HepG2 (cell line): ENCODE measurements around the gene IKZF3. TPM values are rescaled to one million over a fixed set of nuclear protein-coding genes. Genes with fewer than 3 reads are reported as not detected.

ENCODE experiments used
- BCL6 ChIP-seq: IDR thresholded peaks from 2 replicates; pipeline ENCODE4 v1.6.1; 2016; ENCODE audit warnings: missing genetic modification reagents, missing compliant biosample characterization
- GZF1 ChIP-seq: sonication (generic); formaldehyde crosslinking; IDR thresholded peaks from 2 replicates; pipeline ENCODE4 v1.5.1; 2020; ENCODE audit warnings: mild to moderate bottlenecking, missing genetic modification reagents
- HIVEP1 ChIP-seq: sonication (generic); formaldehyde crosslinking; IDR thresholded peaks from 2 replicates; pipeline ENCODE4 v1.4.0; 2020; ENCODE audit warnings: mild to moderate bottlenecking, missing genetic modification reagents
- PHF5A ChIP-seq: IDR thresholded peaks from one replicate; pipeline ENCODE4 v1.6.1; 2018; ENCODE audit warnings: low read depth, missing genetic modification reagents; ENCODE audit not compliant: unreplicated experiment
- RBFOX2 ChIP-seq: fragments of 200-400 bp; formaldehyde crosslinking; IDR thresholded peaks from 2 replicates; pipeline ENCODE4 v1.6.1; 2017; ENCODE audit warnings: low read depth, mild to moderate bottlenecking, low read length
- RXRA ChIP-seq: sonication (generic); formaldehyde crosslinking; IDR thresholded peaks from 2 replicates; pipeline ENCODE4 v1.5.1; 2020; ENCODE audit warnings: missing genetic modification reagents
- ZMAT3 ChIP-seq: sonication (generic); formaldehyde crosslinking; conservative IDR thresholded peaks from 2 replicates; pipeline ENCODE4 v1.7.0; 2021; ENCODE audit warnings: missing genetic modification reagents
- ZNF224 ChIP-seq: sonication (generic); formaldehyde crosslinking; IDR thresholded peaks from 2 replicates; pipeline ENCODE4 v1.5.0; 2020; ENCODE audit warnings: mild to moderate bottlenecking, missing genetic modification reagents
- ZNF850 ChIP-seq: sonication (generic); formaldehyde crosslinking; conservative IDR thresholded peaks from 2 replicates; pipeline ENCODE4 v1.9.0; 2021; ENCODE audit warnings: mild to moderate bottlenecking, missing genetic modification reagents
- ZSCAN31 ChIP-seq: sonication (generic); formaldehyde crosslinking; IDR thresholded peaks from 2 replicates; pipeline ENCODE4 v1.5.0; 2020; ENCODE audit warnings: low read depth, mild to moderate bottlenecking, missing genetic modification reagents
- polyA plus RNA-seq, 8 experiments: library from polyadenylated mRNA; depleted of rRNA in 3 of 8; stranded (reverse) in 7 of 8; unstranded in 1 of 8; fragments of >200 nt; fragmentation: Illumina TruSeq in 4 of 8; extraction: Trizol in 4 of 8; gene quantifications; 2 replicates each; pipeline versions ENCODE4 v1.2.1 to v1.2.3, GENCODE V29; 2011 to 2016; ENCODE audit warnings: low read depth in 4 of 8, missing spikeins in 1 of 8, mixed read lengths in 1 of 8; ENCODE audit not compliant: insufficient read depth in 1 of 8
- total RNA-seq, 5 experiments: library from RNA; depleted of rRNA; stranded (reverse); fragments of >200 nt; fragmentation: Illumina TruSeq; extraction: Trizol; gene quantifications; 2 replicates each; pipeline ENCODE4 v1.2.3, GENCODE V29; 2016; ENCODE audit warnings: low read depth in 1 of 5
- TF ChIP-seq, protein P1 (sequence below), 2 experiments: fragments of 450-650 bp in 1 of 2; sonication (generic) in 1 of 2; formaldehyde crosslinking; IDR thresholded peaks; 2 replicates each; pipeline versions ENCODE4 v1.5.0 to v1.8.0; 2020 to 2022; ENCODE audit warnings: mild to moderate bottlenecking in 1 of 2, missing genetic modification reagents in 1 of 2
- TF ChIP-seq, protein P2 (sequence below): sonication (generic); formaldehyde crosslinking; IDR thresholded peaks from 2 replicates; pipeline ENCODE4 v1.5.0; 2020; ENCODE audit warnings: missing genetic modification reagents
- TF ChIP-seq, protein P3 (sequence below): sonication (generic); formaldehyde crosslinking; IDR thresholded peaks from 2 replicates; pipeline ENCODE4 v1.4.0; 2020; ENCODE audit warnings: low read depth, mild to moderate bottlenecking, missing genetic modification reagents
- TF ChIP-seq, protein P4 (sequence below): sonication (generic); formaldehyde crosslinking; conservative IDR thresholded peaks from 2 replicates; pipeline ENCODE4 v1.8.1; 2023; ENCODE audit warnings: missing genetic modification reagents
- TF ChIP-seq, protein P5 (sequence below): IDR thresholded peaks from 2 replicates; pipeline ENCODE4 v1.6.1; 2016; ENCODE audit warnings: missing compliant biosample characterization, missing genetic modification reagents, borderline replicate concordance
- TF ChIP-seq, protein P6 (sequence below): IDR thresholded peaks from 2 replicates; pipeline ENCODE4 v1.6.1; 2016; ENCODE audit warnings: low read depth, control low read depth
- TF ChIP-seq, protein P7 (sequence below): IDR thresholded peaks from 2 replicates; pipeline ENCODE4 v1.6.1; 2012; ENCODE audit warnings: low read depth, low read length, improper control_type of control experiment

IKZF3 gene
- total and polyA plus RNA-seq, 2 of the 13 experiments (the other 11 are each of a cell fraction or from before 2014, with no cell fraction given) = not detected

DNA sequence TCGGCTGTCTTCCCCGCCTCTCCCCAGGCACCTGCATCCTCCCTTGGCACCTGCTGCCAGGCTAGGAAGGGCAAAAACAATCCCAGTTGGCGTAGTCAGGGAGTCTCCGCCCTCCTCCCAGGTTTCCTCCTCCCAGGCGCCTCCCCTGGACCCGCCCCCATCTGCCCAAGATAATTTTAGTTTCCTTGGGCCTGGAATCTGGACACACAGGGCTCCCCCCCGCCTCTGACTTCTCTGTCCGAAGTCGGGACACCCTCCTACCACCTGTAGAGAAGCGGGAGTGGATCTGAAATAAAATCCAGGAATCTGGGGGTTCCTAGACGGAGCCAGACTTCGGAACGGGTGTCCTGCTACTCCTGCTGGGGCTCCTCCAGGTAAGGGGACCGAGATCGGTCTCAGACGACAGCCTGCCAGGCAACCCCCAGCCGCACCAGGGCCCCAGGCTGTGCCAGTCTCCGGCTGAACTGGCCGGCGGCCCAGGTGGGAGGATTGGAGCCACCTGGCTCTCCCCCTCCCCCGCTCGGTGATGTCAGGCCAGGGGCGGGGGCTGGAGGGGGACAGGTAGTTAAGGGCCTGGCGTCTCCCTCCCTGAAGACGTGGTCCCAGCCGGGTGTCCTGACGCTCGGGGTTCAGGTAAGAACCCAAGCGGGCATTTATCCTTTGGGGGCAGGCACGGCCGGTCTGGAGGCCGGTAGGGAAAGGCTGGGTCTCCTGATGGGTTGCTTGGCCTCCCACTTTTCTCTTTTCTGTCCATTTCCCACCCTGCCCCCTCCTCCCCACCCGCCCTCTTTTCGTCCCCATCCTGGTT, 126.1 kb downstream of the IKZF3 start, which contains the start of gene GRB7 (continued):
- TF ChIP-seq, protein P1, sequence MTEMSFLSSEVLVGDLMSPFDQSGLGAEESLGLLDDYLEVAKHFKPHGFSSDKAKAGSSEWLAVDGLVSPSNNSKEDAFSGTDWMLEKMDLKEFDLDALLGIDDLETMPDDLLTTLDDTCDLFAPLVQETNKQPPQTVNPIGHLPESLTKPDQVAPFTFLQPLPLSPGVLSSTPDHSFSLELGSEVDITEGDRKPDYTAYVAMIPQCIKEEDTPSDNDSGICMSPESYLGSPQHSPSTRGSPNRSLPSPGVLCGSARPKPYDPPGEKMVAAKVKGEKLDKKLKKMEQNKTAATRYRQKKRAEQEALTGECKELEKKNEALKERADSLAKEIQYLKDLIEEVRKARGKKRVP (CRISPR knock-in tag; IDR thresholded peaks at IDR 0.05) = 0 out of 4 replicates have a peak, but pooled peaks have one; percentile 47 to 52
- TF ChIP-seq ZMAT3 (peak; percentile 76), PHF5A (CRISPR knock-in tag) (no peak), RBFOX2 (peak; percentile 85), HIVEP1 (CRISPR knock-in tag) (no peak; the same call in none of the 2 replicates), RXRA (CRISPR knock-in tag) (no peak), ZNF224 (CRISPR knock-in tag) (peak; percentile 39; the same call in 1 of the 2 replicates), GZF1 (CRISPR knock-in tag) (0 out of 2 replicates have a peak, but pooled peaks have one; percentile 28), ZNF850 (CRISPR knock-in tag) (peak; percentile 89; the same call in 1 of the 2 replicates), ZSCAN31 (CRISPR knock-in tag) (peak; percentile 63; the same call in 1 of the 2 replicates), BCL6 (CRISPR knock-in tag) (no peak)
- TF ChIP-seq, protein P2, sequence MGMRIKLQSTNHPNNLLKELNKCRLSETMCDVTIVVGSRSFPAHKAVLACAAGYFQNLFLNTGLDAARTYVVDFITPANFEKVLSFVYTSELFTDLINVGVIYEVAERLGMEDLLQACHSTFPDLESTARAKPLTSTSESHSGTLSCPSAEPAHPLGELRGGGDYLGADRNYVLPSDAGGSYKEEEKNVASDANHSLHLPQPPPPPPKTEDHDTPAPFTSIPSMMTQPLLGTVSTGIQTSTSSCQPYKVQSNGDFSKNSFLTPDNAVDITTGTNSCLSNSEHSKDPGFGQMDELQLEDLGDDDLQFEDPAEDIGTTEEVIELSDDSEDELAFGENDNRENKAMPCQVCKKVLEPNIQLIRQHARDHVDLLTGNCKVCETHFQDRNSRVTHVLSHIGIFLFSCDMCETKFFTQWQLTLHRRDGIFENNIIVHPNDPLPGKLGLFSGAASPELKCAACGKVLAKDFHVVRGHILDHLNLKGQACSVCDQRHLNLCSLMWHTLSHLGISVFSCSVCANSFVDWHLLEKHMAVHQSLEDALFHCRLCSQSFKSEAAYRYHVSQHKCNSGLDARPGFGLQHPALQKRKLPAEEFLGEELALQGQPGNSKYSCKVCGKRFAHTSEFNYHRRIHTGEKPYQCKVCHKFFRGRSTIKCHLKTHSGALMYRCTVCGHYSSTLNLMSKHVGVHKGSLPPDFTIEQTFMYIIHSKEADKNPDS = peak; percentile 89; the same call in 1 of the 2 replicates
- TF ChIP-seq, protein P3, sequence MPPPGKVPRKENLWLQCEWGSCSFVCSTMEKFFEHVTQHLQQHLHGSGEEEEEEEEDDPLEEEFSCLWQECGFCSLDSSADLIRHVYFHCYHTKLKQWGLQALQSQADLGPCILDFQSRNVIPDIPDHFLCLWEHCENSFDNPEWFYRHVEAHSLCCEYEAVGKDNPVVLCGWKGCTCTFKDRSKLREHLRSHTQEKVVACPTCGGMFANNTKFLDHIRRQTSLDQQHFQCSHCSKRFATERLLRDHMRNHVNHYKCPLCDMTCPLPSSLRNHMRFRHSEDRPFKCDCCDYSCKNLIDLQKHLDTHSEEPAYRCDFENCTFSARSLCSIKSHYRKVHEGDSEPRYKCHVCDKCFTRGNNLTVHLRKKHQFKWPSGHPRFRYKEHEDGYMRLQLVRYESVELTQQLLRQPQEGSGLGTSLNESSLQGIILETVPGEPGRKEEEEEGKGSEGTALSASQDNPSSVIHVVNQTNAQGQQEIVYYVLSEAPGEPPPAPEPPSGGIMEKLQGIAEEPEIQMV = 0 out of 2 replicates have a peak, but pooled peaks have one; percentile 47
- TF ChIP-seq, protein P4, sequence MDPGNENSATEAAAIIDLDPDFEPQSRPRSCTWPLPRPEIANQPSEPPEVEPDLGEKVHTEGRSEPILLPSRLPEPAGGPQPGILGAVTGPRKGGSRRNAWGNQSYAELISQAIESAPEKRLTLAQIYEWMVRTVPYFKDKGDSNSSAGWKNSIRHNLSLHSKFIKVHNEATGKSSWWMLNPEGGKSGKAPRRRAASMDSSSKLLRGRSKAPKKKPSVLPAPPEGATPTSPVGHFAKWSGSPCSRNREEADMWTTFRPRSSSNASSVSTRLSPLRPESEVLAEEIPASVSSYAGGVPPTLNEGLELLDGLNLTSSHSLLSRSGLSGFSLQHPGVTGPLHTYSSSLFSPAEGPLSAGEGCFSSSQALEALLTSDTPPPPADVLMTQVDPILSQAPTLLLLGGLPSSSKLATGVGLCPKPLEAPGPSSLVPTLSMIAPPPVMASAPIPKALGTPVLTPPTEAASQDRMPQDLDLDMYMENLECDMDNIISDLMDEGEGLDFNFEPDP (CRISPR knock-in tag) = peak; percentile 96; the same call in 1 of the 2 replicates
- TF ChIP-seq, protein P5, sequence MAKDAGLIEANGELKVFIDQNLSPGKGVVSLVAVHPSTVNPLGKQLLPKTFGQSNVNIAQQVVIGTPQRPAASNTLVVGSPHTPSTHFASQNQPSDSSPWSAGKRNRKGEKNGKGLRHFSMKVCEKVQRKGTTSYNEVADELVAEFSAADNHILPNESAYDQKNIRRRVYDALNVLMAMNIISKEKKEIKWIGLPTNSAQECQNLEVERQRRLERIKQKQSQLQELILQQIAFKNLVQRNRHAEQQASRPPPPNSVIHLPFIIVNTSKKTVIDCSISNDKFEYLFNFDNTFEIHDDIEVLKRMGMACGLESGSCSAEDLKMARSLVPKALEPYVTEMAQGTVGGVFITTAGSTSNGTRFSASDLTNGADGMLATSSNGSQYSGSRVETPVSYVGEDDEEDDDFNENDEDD = no peak
- TF ChIP-seq, protein P6, sequence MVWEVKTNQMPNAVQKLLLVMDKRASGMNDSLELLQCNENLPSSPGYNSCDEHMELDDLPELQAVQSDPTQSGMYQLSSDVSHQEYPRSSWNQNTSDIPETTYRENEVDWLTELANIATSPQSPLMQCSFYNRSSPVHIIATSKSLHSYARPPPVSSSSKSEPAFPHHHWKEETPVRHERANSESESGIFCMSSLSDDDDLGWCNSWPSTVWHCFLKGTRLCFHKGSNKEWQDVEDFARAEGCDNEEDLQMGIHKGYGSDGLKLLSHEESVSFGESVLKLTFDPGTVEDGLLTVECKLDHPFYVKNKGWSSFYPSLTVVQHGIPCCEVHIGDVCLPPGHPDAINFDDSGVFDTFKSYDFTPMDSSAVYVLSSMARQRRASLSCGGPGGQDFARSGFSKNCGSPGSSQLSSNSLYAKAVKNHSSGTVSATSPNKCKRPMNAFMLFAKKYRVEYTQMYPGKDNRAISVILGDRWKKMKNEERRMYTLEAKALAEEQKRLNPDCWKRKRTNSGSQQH = 0 out of 2 replicates have a peak, but pooled peaks have one; percentile 23
- TF ChIP-seq, protein P7, sequence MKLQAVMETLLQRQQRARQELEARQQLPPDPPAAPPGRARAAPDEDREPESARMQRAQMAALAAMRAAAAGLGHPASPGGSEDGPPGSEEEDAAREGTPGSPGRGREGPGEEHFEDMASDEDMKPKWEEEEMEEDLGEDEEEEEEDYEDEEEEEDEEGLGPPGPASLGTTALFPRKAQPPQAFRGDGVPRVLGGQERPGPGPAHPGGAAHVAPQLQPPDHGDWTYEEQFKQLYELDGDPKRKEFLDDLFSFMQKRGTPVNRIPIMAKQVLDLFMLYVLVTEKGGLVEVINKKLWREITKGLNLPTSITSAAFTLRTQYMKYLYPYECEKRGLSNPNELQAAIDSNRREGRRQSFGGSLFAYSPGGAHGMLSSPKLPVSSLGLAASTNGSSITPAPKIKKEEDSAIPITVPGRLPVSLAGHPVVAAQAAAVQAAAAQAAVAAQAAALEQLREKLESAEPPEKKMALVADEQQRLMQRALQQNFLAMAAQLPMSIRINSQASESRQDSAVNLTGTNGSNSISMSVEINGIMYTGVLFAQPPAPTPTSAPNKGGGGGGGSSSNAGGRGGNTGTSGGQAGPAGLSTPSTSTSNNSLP = no peak
